Measurements from ENCODE around the gene IGLL5.

Gene IGLL5

DNA sequence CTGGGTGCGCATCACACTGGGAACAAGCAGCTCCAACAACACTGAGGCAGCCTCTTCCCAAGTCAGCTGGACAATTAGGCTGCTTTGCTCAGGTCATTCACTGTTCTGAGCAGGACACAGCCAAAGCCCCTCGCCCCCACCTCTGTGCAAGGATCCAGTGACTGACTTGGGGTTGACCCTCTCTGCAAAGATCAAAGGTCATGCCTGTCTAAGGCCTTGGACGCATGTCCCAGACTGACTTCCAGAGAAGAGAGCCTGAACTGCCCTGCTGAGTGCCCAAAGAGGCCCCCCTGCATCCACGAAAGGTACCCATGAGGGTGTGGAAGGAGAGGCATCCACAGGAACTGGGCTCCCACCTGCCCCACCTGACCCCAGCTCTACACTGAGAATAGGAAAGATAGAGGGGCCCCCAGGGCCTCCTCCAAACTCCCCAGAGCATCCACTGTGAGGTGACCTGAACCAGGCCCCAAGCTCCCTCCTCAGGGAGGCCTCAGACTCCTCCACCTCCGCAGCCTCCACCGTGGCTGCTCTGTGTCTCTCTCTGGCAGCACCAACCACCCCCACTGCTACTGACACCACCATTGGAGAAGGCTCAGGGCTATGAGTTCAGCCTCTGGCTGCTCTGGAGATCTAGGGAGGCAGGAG lies 53.5 kb downstream of the IGLL5 start:
- Histone ChIP-seq H3K4me1 (ENCODE audit: control insufficient read depth, insufficient read depth, low read length) (no peaks in the 10 kb centered on the region), H3K36me3 (ENCODE audit: control insufficient read depth in 2 of 2, insufficient read depth in 1 of 2, low read length in 2 of 2) (no peaks in the 10 kb centered on the region), H3K4me3 (ENCODE audit: low read depth, low read length) (no peak overlapping the region), H3K27ac (ENCODE audit: extremely low read depth, low read depth, low read length) (no peak overlapping the region), H3K9me3 (ENCODE audit: control insufficient read depth, insufficient read depth, low read depth, low read length) (no peaks in the 10 kb centered on the region)
- CTCF ChIA-PET, result interaction anchor here (0.6 to 5.2 kb wide), 12 partner anchors 16 to 477 kb away, joined by 3 to 88 read pairs (median 4); no protein-coding TSS in a partner anchor
- POLR2A ChIA-PET, result no interaction called here
- TF ChIP-seq PRDM1 (tag by site-specific recombination; IDR thresholded peaks at IDR 0.05), result no peak
- no peak for TF ChIP-seq ZNF76 (tag by site-specific recombination; IDR thresholded peaks at IDR 0.05; ENCODE audit: borderline replicate concordance, low read depth)
- TF ChIP-seq ZNF560 (tag by site-specific recombination; IDR thresholded peaks at IDR 0.05; ENCODE audit: borderline replicate concordance), result no peak
- no peak for TF ChIP-seq ZNF292 (tag by site-specific recombination; IDR thresholded peaks at IDR 0.05; ENCODE audit: borderline replicate concordance, low read depth)
- no peak for TF ChIP-seq ZNF530 (tag by site-specific recombination; IDR thresholded peaks at IDR 0.05; ENCODE audit: low read depth)
- no peak for TF ChIP-seq ZNF660 (tag by site-specific recombination; IDR thresholded peaks at IDR 0.05)
- TF ChIP-seq ZNF777 (tag by site-specific recombination; IDR thresholded peaks at IDR 0.05; ENCODE audit: borderline replicate concordance), result no peak
- no peak for TF ChIP-seq ZNF654 (tag by site-specific recombination; IDR thresholded peaks at IDR 0.05; ENCODE audit: low read depth)
- TF ChIP-seq ZNF768 (tag by site-specific recombination; IDR thresholded peaks at IDR 0.05), result no peak
- TF ChIP-seq, protein P1, sequence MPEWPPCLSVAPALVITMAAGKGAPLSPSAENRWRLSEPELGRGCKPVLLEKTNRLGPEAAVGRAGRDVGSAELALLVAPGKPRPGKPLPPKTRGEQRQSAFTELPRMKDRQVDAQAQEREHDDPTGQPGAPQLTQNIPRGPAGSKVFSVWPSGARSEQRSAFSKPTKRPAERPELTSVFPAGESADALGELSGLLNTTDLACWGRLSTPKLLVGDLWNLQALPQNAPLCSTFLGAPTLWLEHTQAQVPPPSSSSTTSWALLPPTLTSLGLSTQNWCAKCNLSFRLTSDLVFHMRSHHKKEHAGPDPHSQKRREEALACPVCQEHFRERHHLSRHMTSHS (tag by site-specific recombination; IDR thresholded peaks at IDR 0.05), result no peak
- no peak for TF ChIP-seq ZNF785 (tag by site-specific recombination; IDR thresholded peaks at IDR 0.05)
- TF ChIP-seq, protein P2, sequence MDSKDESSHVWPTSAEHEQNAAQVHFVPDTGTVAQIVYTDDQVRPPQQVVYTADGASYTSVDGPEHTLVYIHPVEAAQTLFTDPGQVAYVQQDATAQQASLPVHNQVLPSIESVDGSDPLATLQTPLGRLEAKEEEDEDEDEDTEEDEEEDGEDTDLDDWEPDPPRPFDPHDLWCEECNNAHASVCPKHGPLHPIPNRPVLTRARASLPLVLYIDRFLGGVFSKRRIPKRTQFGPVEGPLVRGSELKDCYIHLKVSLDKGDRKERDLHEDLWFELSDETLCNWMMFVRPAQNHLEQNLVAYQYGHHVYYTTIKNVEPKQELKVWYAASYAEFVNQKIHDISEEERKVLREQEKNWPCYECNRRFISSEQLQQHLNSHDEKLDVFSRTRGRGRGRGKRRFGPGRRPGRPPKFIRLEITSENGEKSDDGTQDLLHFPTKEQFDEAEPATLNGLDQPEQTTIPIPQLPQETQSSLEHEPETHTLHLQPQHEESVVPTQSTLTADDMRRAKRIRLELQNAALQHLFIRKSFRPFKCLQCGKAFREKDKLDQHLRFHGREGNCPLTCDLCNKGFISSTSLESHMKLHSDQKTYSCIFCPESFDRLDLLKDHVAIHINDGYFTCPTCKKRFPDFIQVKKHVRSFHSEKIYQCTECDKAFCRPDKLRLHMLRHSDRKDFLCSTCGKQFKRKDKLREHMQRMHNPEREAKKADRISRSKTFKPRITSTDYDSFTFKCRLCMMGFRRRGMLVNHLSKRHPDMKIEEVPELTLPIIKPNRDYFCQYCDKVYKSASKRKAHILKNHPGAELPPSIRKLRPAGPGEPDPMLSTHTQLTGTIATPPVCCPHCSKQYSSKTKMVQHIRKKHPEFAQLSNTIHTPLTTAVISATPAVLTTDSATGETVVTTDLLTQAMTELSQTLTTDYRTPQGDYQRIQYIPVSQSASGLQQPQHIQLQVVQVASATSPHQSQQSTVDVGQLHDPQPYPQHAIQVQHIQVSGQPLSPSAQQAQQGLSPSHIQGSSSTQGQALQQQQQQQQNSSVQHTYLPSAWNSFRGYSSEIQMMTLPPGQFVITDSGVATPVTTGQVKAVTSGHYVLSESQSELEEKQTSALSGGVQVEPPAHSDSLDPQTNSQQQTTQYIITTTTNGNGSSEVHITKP (tag by site-specific recombination; IDR thresholded peaks at IDR 0.05), result no peak
- TF ChIP-seq, protein P3, sequence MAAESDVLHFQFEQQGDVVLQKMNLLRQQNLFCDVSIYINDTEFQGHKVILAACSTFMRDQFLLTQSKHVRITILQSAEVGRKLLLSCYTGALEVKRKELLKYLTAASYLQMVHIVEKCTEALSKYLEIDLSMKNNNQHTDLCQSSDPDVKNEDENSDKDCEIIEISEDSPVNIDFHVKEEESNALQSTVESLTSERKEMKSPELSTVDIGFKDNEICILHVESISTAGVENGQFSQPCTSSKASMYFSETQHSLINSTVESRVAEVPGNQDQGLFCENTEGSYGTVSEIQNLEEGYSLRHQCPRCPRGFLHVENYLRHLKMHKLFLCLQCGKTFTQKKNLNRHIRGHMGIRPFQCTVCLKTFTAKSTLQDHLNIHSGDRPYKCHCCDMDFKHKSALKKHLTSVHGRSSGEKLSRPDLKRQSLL (tag by site-specific recombination; IDR thresholded peaks at IDR 0.05), result no peak
- no peak for TF ChIP-seq ZNF10 (tag by site-specific recombination; IDR thresholded peaks at IDR 0.05)
- TF ChIP-seq HOXC10 (CRISPR knock-in tag; IDR thresholded peaks at IDR 0.05), result no peak
- TF ChIP-seq, protein P4, sequence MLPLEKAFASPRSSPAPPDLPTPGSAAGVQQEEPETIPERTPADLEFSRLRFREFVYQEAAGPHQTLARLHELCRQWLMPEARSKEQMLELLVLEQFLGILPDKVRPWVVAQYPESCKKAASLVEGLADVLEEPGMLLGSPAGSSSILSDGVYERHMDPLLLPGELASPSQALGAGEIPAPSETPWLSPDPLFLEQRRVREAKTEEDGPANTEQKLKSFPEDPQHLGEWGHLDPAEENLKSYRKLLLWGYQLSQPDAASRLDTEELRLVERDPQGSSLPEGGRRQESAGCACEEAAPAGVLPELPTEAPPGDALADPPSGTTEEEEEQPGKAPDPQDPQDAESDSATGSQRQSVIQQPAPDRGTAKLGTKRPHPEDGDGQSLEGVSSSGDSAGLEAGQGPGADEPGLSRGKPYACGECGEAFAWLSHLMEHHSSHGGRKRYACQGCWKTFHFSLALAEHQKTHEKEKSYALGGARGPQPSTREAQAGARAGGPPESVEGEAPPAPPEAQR (tag by site-specific recombination; IDR thresholded peaks at IDR 0.05), result no peak
- no peak for TF ChIP-seq ZNF596 (tag by site-specific recombination; IDR thresholded peaks at IDR 0.05)
